Neural cell (in vitro differentiated cells): Measurements from ENCODE around the gene PHB1. TPM values are rescaled to one million over a fixed set of nuclear protein-coding genes. Genes with fewer than 3 reads are reported as not detected.
"Not testable (repeated sequence)": the region's sequence is repeated elsewhere in the genome, so short reads cannot be mapped to it uniquely, and the experiment has no call there.

Experiments
- H2AFZ ChIP-seq: fragments of 200-600, 300-800 bp; sonication (generic), shearing (Covaris generic); 2 replicates; pipeline ENCODE4 v1.6.0; 2014; ENCODE audit warnings: low read depth, mild to moderate bottlenecking, antibody characterized with exemption, low read length, moderate library complexity
- H3F3A ChIP-seq: fragments of 200-600 bp; shearing (Covaris generic); 2 replicates; pipeline ENCODE4 v1.6.1; 2016; ENCODE audit warnings: mild to moderate bottlenecking, moderate library complexity, mixed read lengths, antibody characterized with exemption, low read length; ENCODE audit not compliant: insufficient read depth, poor library complexity, severe bottlenecking
- H3K27ac ChIP-seq: fragments of 200-600, 300-800 bp; sonication (generic), shearing (Covaris generic); 2 replicates; pipeline ENCODE4 v1.5.1; 2014; ENCODE audit warnings: mild to moderate bottlenecking, low read length, moderate library complexity
- H3K27me3 ChIP-seq: fragments of 300-800, 200-600 bp; sonication (generic), shearing (Covaris generic); 2 replicates; pipeline ENCODE4 v1.6.0; 2014; ENCODE audit warnings: mild to moderate bottlenecking, low read depth, low read length, moderate library complexity; ENCODE audit not compliant: insufficient read depth
- H3K36me3 ChIP-seq: fragments of 300-800, 200-600 bp; sonication (generic), shearing (Covaris generic); 2 replicates; pipeline ENCODE4 v1.5.1; 2014; ENCODE audit warnings: mild to moderate bottlenecking, antibody characterized with exemption, low read length, moderate library complexity; ENCODE audit not compliant: insufficient read depth
- H3K4me2 ChIP-seq: fragments of 300-800, 200-600 bp; sonication (generic), shearing (Covaris generic); 2 replicates; pipeline ENCODE4 v1.6.0; 2014; ENCODE audit warnings: mild to moderate bottlenecking, low read length
- H3K4me3 ChIP-seq: fragments of 300-800, 200-600 bp; sonication (generic), shearing (Covaris generic); 2 replicates; pipeline ENCODE4 v1.5.1; 2014; ENCODE audit warnings: mild to moderate bottlenecking, low read length, moderate library complexity
- H3K79me2 ChIP-seq: fragments of 200-600 bp; shearing (Covaris generic); replicated peaks from 2 replicates; pipeline ENCODE4 v1.6.0; 2014; ENCODE audit warnings: mild to moderate bottlenecking, low read length, moderate library complexity; ENCODE audit not compliant: insufficient read depth
- H3K9ac ChIP-seq: fragments of 300-800, 200-600 bp; sonication (generic), shearing (Covaris generic); 2 replicates; pipeline ENCODE4 v1.6.1; 2016; ENCODE audit warnings: mild to moderate bottlenecking, low read length, mixed read lengths
- H3K9me2 ChIP-seq: fragments of 200-600 bp; shearing (Covaris generic); 2 replicates; pipeline ENCODE4 v1.6.1; 2016; ENCODE audit warnings: mild to moderate bottlenecking, low read length, mixed read lengths; ENCODE audit not compliant: insufficient read depth
- H3K9me3 ChIP-seq: fragments of 200-600, 300-800 bp; sonication (generic), shearing (Covaris generic); 2 replicates; pipeline ENCODE4 v1.6.1; 2016; ENCODE audit warnings: mild to moderate bottlenecking, mixed run types, low read length, moderate library complexity, mixed read lengths
- H4K20me1 ChIP-seq: fragments of 200-600 bp; shearing (Covaris generic); 2 replicates; pipeline ENCODE4 v1.6.1; 2016; ENCODE audit warnings: mild to moderate bottlenecking, mixed run types; ENCODE audit not compliant: insufficient read depth
- EP300 ChIP-seq: fragments of 450-650 bp; conservative IDR thresholded peaks from 2 replicates; pipeline ENCODE4 v1.6.1; 2014; ENCODE audit warnings: antibody characterized with exemption, mild to moderate bottlenecking, moderate library complexity; ENCODE audit not compliant: poor library complexity, severe bottlenecking
- EZH2 ChIP-seq: fragments of 200-600, 300-800 bp; shearing (Covaris generic), sonication (generic); IDR thresholded peaks from 2 replicates; pipeline ENCODE4 v1.6.1; 2014; ENCODE audit warnings: antibody characterized with exemption, low read length, borderline replicate concordance, mild to moderate bottlenecking; ENCODE audit not compliant: insufficient read depth, poor library complexity, severe bottlenecking
- MXI1 ChIP-seq: fragments of 450-650 bp; conservative IDR thresholded peaks from 2 replicates; pipeline ENCODE4 v1.6.1; 2014; ENCODE audit warnings: antibody characterized with exemption, mild to moderate bottlenecking; ENCODE audit not compliant: poor library complexity, severe bottlenecking
- POLR2AphosphoS5 ChIP-seq: IDR thresholded peaks from 2 replicates; pipeline ENCODE4 v1.6.1; 2012
- RAD21 ChIP-seq: fragments of 450-650 bp; conservative IDR thresholded peaks from 2 replicates; pipeline ENCODE4 v1.6.1; 2014; ENCODE audit warnings: antibody characterized with exemption, mild to moderate bottlenecking, moderate library complexity
- SMC3 ChIP-seq: fragments of 450-650 bp; conservative IDR thresholded peaks from 2 replicates; pipeline ENCODE4 v1.6.1; 2014; ENCODE audit warnings: antibody characterized with exemption, mild to moderate bottlenecking, moderate library complexity; ENCODE audit not compliant: poor library complexity
- TAF1 ChIP-seq: IDR thresholded peaks from 2 replicates; pipeline ENCODE4 v1.6.1; 2012; ENCODE audit warnings: low read depth
- polyA plus RNA-seq: library from polyadenylated mRNA; depleted of rRNA; stranded (reverse); fragments of >200 nt; gene quantifications from 2 replicates; pipeline ENCODE4 v1.2.3, GENCODE V29; 2014
- TF ChIP-seq, protein P1 (sequence below): fragments of 450-650 bp; IDR thresholded peaks from 2 replicates; pipeline ENCODE4 v1.5.1; 2014; ENCODE audit warnings: antibody characterized with exemption, mild to moderate bottlenecking, moderate library complexity; ENCODE audit not compliant: poor library complexity, severe bottlenecking
- TF ChIP-seq, protein P2 (sequence below): IDR thresholded peaks from 2 replicates; pipeline ENCODE4 v1.6.1; 2012; ENCODE audit warnings: borderline replicate concordance

Gene PHB1
- polyA plus RNA-seq, 1 donor from 2014 or later: 99.0 TPM

DNA sequence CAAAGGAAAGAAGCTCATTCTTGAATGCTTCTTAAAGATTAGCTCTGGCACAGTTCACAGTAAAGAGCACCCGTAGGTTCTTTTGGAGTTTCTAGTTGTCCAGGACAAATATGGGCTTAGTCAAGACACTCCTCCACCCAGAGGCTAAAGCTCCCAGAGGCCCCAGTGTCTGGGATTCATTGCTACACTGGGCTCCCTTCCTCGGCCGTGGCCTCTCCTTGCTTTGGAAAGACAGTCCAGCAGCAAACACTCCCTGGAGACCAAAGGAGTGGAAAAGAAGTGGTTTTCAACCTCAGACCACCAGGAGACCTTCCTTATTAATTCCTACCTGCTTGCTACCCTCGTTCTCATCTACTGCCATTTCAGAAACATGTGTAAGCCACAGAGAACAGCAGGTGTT, 17.1 kb downstream of the PHB1 start:
- no peaks in the 10 kb centered on the region for H3K9me3 ChIP-seq
- no peak overlapping the region for H3K4me2 ChIP-seq
- TF ChIP-seq RAD21 (no peak), EP300 (no peak), MXI1 (no peak), TAF1 (no peak)
- H3K4me3 ChIP-seq: no peak overlapping the region
- H3K9ac ChIP-seq: no peak overlapping the region
- H2AFZ ChIP-seq: no peak overlapping the region
- no peaks in the 10 kb centered on the region for H3K9me2 ChIP-seq
- H4K20me1 ChIP-seq: no peaks in the 10 kb centered on the region
- no peaks in the 10 kb centered on the region for H3K36me3 ChIP-seq
- H3K27me3 ChIP-seq: no peaks in the 10 kb centered on the region
- no peak overlapping the region for H3K27ac ChIP-seq
- H3F3A ChIP-seq: no peaks in the 10 kb centered on the region
- no peaks in the 10 kb centered on the region for H3K79me2 ChIP-seq

DNA sequence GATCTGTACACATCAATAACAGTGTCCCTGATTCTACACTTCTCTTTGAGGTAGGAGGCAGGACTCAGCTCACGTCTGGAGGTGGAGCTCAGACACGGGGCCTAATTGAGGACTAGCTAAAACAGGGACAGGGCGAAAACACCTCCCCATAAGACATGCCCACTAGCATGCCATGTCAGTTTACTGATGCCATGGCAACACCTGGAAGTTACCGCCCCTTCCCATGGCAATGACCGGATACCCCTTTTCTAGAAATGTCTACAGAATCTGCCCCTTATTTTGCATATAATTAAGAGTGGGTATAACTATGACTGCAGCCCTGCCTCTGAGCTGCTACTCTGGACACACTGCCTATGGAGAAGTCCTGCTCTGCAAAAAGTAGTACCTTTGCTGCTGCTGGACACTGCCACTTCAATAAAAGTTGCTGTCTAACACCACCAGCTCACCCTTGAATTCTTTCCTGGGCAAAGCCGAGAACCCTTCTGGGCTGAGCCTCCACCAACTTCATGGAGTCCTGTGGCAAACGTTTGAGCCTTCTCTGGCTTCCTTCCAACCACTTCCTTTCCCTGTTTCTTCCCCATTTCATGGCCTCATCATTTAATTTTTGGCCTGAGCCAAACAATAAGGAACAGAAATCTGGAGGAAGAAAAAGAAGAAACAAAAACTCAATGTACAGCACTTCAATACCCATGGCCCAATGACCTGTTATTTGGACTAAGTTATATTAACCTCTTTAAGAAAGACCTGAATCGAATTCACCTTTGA, 21.0 kb downstream of the PHB1 start:
- H3K79me2 ChIP-seq: no peaks in the 10 kb centered on the region
- H3K9me3 ChIP-seq: no peaks in the 10 kb centered on the region
- H3K36me3 ChIP-seq: no peaks in the 10 kb centered on the region
- no peak overlapping the region for H2AFZ ChIP-seq
- no peak overlapping the region for H3K4me3 ChIP-seq
- H4K20me1 ChIP-seq: no peaks in the 10 kb centered on the region
- no peak overlapping the region for H3K4me2 ChIP-seq
- no peak overlapping the region for H3K9ac ChIP-seq
- H3F3A ChIP-seq: no peaks in the 10 kb centered on the region
- no peak for TF ChIP-seq RAD21
- H3K9me2 ChIP-seq: no peaks in the 10 kb centered on the region
- H3K27me3 ChIP-seq: no peaks in the 10 kb centered on the region
- H3K27ac ChIP-seq: no peak overlapping the region

DNA sequence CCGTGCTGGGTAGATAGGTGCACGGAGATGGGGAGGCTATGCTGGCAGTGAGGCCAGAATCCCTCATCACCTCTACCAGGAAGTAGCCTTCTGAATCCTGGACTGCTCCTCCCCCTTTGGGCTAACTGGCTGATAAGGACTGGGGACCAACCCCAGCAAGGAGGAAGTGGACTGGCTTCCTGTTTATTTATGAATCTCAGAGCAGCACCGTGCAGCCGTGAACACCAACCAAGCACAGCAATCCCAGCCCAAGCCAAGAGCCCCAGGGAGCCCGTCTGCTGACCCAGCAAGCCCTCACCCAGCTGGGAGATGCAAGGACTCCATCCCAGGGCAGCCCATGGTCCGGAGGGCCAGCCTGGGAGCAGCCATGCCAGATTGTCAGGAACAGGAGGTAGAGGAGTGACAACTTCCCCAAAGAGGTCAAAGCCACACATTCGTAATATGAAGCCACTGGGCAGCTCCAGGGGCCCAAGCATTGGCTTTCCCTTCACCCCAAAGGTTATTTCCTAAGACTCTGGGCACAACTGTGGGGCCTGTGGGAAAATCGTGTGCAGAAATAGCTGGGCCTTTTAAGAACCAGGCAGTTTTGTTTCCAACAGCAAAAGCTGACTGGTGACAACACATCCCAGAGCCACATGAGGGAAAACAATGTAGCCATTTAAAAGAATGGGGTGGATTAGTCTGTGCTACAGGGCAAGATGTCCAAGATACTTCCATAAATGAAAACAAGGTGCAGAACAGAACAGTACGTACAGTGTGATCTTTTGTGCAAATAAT, 23.9 kb downstream of the PHB1 start:
- Histone ChIP-seq H3K27ac (no peak overlapping the region), H4K20me1 (no peaks in the 10 kb centered on the region), H3K4me3 (no peak overlapping the region), H3K27me3 (no peaks in the 10 kb centered on the region), H3K79me2 (no peaks in the 10 kb centered on the region), H2AFZ (no peak overlapping the region), H3F3A (no peaks in the 10 kb centered on the region), H3K9ac (no peak overlapping the region), H3K36me3 (no peaks in the 10 kb centered on the region), H3K9me3 (no peaks in the 10 kb centered on the region), H3K9me2 (no peaks in the 10 kb centered on the region), H3K4me2 (no peak overlapping the region)
- TF ChIP-seq RAD21 (no peak), MXI1 (no peak), TAF1 (no peak), POLR2AphosphoS5 (no peak), SMC3 (no peak), EZH2 (no peak), EP300 (no peak)
- TF ChIP-seq, protein P1, sequence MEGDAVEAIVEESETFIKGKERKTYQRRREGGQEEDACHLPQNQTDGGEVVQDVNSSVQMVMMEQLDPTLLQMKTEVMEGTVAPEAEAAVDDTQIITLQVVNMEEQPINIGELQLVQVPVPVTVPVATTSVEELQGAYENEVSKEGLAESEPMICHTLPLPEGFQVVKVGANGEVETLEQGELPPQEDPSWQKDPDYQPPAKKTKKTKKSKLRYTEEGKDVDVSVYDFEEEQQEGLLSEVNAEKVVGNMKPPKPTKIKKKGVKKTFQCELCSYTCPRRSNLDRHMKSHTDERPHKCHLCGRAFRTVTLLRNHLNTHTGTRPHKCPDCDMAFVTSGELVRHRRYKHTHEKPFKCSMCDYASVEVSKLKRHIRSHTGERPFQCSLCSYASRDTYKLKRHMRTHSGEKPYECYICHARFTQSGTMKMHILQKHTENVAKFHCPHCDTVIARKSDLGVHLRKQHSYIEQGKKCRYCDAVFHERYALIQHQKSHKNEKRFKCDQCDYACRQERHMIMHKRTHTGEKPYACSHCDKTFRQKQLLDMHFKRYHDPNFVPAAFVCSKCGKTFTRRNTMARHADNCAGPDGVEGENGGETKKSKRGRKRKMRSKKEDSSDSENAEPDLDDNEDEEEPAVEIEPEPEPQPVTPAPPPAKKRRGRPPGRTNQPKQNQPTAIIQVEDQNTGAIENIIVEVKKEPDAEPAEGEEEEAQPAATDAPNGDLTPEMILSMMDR: no peak
- TF ChIP-seq, protein P2, sequence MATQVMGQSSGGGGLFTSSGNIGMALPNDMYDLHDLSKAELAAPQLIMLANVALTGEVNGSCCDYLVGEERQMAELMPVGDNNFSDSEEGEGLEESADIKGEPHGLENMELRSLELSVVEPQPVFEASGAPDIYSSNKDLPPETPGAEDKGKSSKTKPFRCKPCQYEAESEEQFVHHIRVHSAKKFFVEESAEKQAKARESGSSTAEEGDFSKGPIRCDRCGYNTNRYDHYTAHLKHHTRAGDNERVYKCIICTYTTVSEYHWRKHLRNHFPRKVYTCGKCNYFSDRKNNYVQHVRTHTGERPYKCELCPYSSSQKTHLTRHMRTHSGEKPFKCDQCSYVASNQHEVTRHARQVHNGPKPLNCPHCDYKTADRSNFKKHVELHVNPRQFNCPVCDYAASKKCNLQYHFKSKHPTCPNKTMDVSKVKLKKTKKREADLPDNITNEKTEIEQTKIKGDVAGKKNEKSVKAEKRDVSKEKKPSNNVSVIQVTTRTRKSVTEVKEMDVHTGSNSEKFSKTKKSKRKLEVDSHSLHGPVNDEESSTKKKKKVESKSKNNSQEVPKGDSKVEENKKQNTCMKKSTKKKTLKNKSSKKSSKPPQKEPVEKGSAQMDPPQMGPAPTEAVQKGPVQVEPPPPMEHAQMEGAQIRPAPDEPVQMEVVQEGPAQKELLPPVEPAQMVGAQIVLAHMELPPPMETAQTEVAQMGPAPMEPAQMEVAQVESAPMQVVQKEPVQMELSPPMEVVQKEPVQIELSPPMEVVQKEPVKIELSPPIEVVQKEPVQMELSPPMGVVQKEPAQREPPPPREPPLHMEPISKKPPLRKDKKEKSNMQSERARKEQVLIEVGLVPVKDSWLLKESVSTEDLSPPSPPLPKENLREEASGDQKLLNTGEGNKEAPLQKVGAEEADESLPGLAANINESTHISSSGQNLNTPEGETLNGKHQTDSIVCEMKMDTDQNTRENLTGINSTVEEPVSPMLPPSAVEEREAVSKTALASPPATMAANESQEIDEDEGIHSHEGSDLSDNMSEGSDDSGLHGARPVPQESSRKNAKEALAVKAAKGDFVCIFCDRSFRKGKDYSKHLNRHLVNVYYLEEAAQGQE: no peak

DNA sequence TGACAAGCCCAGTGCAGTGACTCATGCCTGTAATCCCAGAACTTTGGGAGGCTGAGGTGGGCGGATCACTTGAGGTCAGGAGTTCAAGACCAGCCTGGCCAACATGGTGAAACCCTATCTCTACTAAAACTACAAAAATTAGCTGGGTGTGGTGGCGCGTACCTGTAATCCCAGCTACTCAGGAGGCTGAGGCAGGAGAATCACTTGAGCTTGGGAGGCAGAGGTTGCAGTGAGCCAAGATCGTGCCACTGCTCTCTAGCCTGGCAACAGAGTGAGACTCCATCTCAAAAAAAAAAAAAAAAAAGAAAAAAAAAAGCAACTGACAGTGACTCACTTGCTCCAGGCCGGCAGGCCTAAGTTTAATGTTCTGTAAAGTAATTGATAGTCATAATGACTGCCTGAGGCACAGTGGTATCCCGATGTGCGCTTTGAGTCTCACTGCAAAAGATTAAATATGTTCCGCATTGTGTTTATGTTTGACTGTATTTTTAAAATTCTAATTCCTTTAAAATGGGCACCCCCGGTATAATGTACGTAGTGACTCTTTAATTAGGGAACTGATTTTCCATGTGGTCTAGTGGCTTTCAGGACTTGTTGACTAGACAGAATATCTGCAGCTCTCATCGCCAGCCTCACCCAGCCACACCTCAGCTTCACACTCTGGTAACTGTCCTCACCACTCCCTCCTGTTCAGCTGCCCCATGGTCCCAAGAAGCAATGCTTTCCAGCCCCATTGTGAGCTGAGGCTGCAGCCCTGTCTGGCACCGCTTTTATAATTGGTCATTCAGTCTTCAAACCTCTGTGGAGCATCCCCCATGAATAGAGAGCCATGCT, 25.0 kb downstream of the PHB1 start:
- H3K4me2 ChIP-seq, H4K20me1 ChIP-seq, H3K4me3 ChIP-seq, H3K9ac ChIP-seq, H2AFZ ChIP-seq, H3K27me3 ChIP-seq, H3K79me2 ChIP-seq, H3K36me3 ChIP-seq, H3K9me3 ChIP-seq, H3K27ac ChIP-seq, H3K9me2 ChIP-seq, H3F3A ChIP-seq: not testable (repeated sequence)
